ENCODE results near the gene MANEA.

GRCh38 chr6:95543798-95544197, 33.5 kb upstream of the MANEA start:
- TF ChIP-seq CTCF (conservative IDR thresholded peaks at IDR 0.05; ENCODE audit: low read length) (peak; percentile 16; the same call in 1 of the 2 replicates), EZH2phosphoT487 (IDR thresholded peaks at IDR 0.05; ENCODE audit: borderline replicate concordance) (no peak)
